ENCODE results near the gene ARHGEF39.

ARHGEF39 gene

GRCh38 chr9:35664531-35665470 lies at the start of gene ARHGEF39:
ARHGEF39 (minus strand) TSS chr9:35665195; CDS start chr9:35665169, 26 bp downstream.
- Mint-ChIP-seq H3K9me3 (no peaks in the 10 kb centered on the region), H3K27me3 (no peaks in the 10 kb centered on the region), H3K27ac (peak within 1 kb of the TSS; percentile 72), H3K36me3 (ENCODE audit: low read depth) (peaks cover 35% of the 10 kb centered on the region), H3K4me1 (ENCODE audit: low read depth) (peaks cover 56% of the 10 kb centered on the region), H3K4me3 (peak within 1 kb of the TSS; percentile 83)
- DNase-seq: peak; percentile 83

- Mint-ChIP-seq H3K9me3 (no peaks in the 10 kb centered on the region), H3K36me3 (ENCODE audit: low read depth) (peaks cover 90% of the 10 kb centered on the region), H3K4me3 (no peak overlapping the region), H3K27me3 (no peaks in the 10 kb centered on the region), H3K4me1 (ENCODE audit: low read depth) (peaks cover 7% of the 10 kb centered on the region), H3K27ac (peak overlapping the region; percentile 44)
- DNase-seq: no peak
Measured at GRCh38 chr9:35714123-35714522, 49.1 kb upstream of the ARHGEF39 start.

GRCh38 chr9:35713578-35713977 lies 48.6 kb upstream of the ARHGEF39 start:
- H3K27me3 Mint-ChIP-seq: no peaks in the 10 kb centered on the region
- H3K9me3 Mint-ChIP-seq: no peaks in the 10 kb centered on the region
- H3K36me3 Mint-ChIP-seq (ENCODE audit: low read depth): peaks cover 85% of the 10 kb centered on the region
- H3K4me1 Mint-ChIP-seq (ENCODE audit: low read depth): peaks cover 7% of the 10 kb centered on the region
- DNase-seq: no peak
- no peak overlapping the region for H3K4me3 Mint-ChIP-seq
- H3K27ac Mint-ChIP-seq: peak overlapping the region; percentile 44

- Mint-ChIP-seq H3K36me3 (ENCODE audit: low read depth) (peaks cover 78% of the 10 kb centered on the region), H3K27ac (peak overlapping the region; percentile 47)
Measured at GRCh38 chr9:35712762-35713400, 47.9 kb upstream of the ARHGEF39 start.

GRCh38 chr9:35711501-35712428 lies 46.8 kb upstream of the ARHGEF39 start:
- peak; percentile 29 for DNase-seq
- peaks cover 7% of the 10 kb centered on the region for H3K4me1 Mint-ChIP-seq (ENCODE audit: low read depth)
- H3K27ac Mint-ChIP-seq: peak overlapping the region; percentile 50
- no peaks in the 10 kb centered on the region for H3K27me3 Mint-ChIP-seq
- H3K9me3 Mint-ChIP-seq: no peaks in the 10 kb centered on the region
- H3K36me3 Mint-ChIP-seq (ENCODE audit: low read depth): peaks cover 67% of the 10 kb centered on the region
- H3K4me3 Mint-ChIP-seq: no peak overlapping the region

More at GRCh38 chr9:35712762-35713400, 47.9 kb upstream of the ARHGEF39 start:
- H3K4me3 Mint-ChIP-seq: no peak overlapping the region
- H3K9me3 Mint-ChIP-seq: no peaks in the 10 kb centered on the region
- DNase-seq: peak; percentile 22
- peaks cover 7% of the 10 kb centered on the region for H3K4me1 Mint-ChIP-seq (ENCODE audit: low read depth)
- no peaks in the 10 kb centered on the region for H3K27me3 Mint-ChIP-seq

GRCh38 chr9:35710818-35711500 lies 46.0 kb upstream of the ARHGEF39 start:
- DNase-seq: peak; percentile 13
- Mint-ChIP-seq H3K27ac (peak overlapping the region; percentile 68), H3K27me3 (no peaks in the 10 kb centered on the region), H3K36me3 (ENCODE audit: low read depth) (peaks cover 59% of the 10 kb centered on the region), H3K4me3 (no peak overlapping the region), H3K4me1 (ENCODE audit: low read depth) (peaks cover 7% of the 10 kb centered on the region), H3K9me3 (no peaks in the 10 kb centered on the region)

- H3K9me3 Mint-ChIP-seq: no peaks in the 10 kb centered on the region
- peaks cover 7% of the 10 kb centered on the region for H3K4me1 Mint-ChIP-seq (ENCODE audit: low read depth)
- no peaks in the 10 kb centered on the region for H3K27me3 Mint-ChIP-seq
- no peak overlapping the region for H3K4me3 Mint-ChIP-seq
- H3K36me3 Mint-ChIP-seq (ENCODE audit: low read depth): peaks cover 30% of the 10 kb centered on the region
- peak overlapping the region; percentile 24 for H3K27ac Mint-ChIP-seq
- DNase-seq: no peak
Measured at GRCh38 chr9:35708146-35708545, 43.2 kb upstream of the ARHGEF39 start.

- H3K27ac Mint-ChIP-seq: peak overlapping the region; percentile 58
- DNase-seq: no peak
- peaks cover 3% of the 10 kb centered on the region for H3K4me1 Mint-ChIP-seq (ENCODE audit: low read depth)
- no peak overlapping the region for H3K4me3 Mint-ChIP-seq
- no peaks in the 10 kb centered on the region for H3K27me3 Mint-ChIP-seq
- no peaks in the 10 kb centered on the region for H3K9me3 Mint-ChIP-seq
- peaks cover 19% of the 10 kb centered on the region for H3K36me3 Mint-ChIP-seq (ENCODE audit: low read depth)
Measured at GRCh38 chr9:35706951-35707350, 42.0 kb upstream of the ARHGEF39 start.

- no peaks in the 10 kb centered on the region for H3K4me1 Mint-ChIP-seq (ENCODE audit: low read depth)
- no peak overlapping the region for H3K27ac Mint-ChIP-seq
- H3K4me3 Mint-ChIP-seq: no peak overlapping the region
- peaks cover 8% of the 10 kb centered on the region for H3K36me3 Mint-ChIP-seq (ENCODE audit: low read depth)
- no peaks in the 10 kb centered on the region for H3K27me3 Mint-ChIP-seq
- no peaks in the 10 kb centered on the region for H3K9me3 Mint-ChIP-seq
- DNase-seq: no peak
Measured at GRCh38 chr9:35705836-35706430, 40.9 kb upstream of the ARHGEF39 start.

- peaks cover 3% of the 10 kb centered on the region for H3K36me3 Mint-ChIP-seq (ENCODE audit: low read depth)
- H3K4me3 Mint-ChIP-seq: no peak overlapping the region
- H3K9me3 Mint-ChIP-seq: no peaks in the 10 kb centered on the region
- no peak for DNase-seq
- no peaks in the 10 kb centered on the region for H3K27me3 Mint-ChIP-seq
- no peaks in the 10 kb centered on the region for H3K4me1 Mint-ChIP-seq (ENCODE audit: low read depth)
- no peak overlapping the region for H3K27ac Mint-ChIP-seq
Measured at GRCh38 chr9:35705372-35705771, 40.4 kb upstream of the ARHGEF39 start.

- H3K4me1 Mint-ChIP-seq (ENCODE audit: low read depth): no peaks in the 10 kb centered on the region
- no peaks in the 10 kb centered on the region for H3K36me3 Mint-ChIP-seq (ENCODE audit: low read depth)
- peak overlapping the region; percentile 18 for H3K27ac Mint-ChIP-seq
- DNase-seq: no peak
- H3K9me3 Mint-ChIP-seq: no peaks in the 10 kb centered on the region
- no peaks in the 10 kb centered on the region for H3K27me3 Mint-ChIP-seq
- no peak overlapping the region for H3K4me3 Mint-ChIP-seq
Measured at GRCh38 chr9:35703906-35704672, 39.1 kb upstream of the ARHGEF39 start.

GRCh38 chr9:35702696-35703095 lies 37.7 kb upstream of the ARHGEF39 start:
- Mint-ChIP-seq H3K36me3 (ENCODE audit: low read depth) (no peaks in the 10 kb centered on the region), H3K9me3 (no peaks in the 10 kb centered on the region), H3K27me3 (no peaks in the 10 kb centered on the region), H3K4me3 (no peak overlapping the region), H3K27ac (no peak overlapping the region), H3K4me1 (ENCODE audit: low read depth) (no peaks in the 10 kb centered on the region)
- no peak for DNase-seq

GRCh38 chr9:35700942-35701341 lies 35.9 kb upstream of the ARHGEF39 start:
- no peaks in the 10 kb centered on the region for H3K36me3 Mint-ChIP-seq (ENCODE audit: low read depth)
- no peak for DNase-seq
- H3K27ac Mint-ChIP-seq: no peak overlapping the region
- H3K4me1 Mint-ChIP-seq (ENCODE audit: low read depth): peaks cover 3% of the 10 kb centered on the region
- no peaks in the 10 kb centered on the region for H3K9me3 Mint-ChIP-seq
- no peak overlapping the region for H3K4me3 Mint-ChIP-seq
- no peaks in the 10 kb centered on the region for H3K27me3 Mint-ChIP-seq
